ENCODE measurements around the gene SOAT2. TPM values are rescaled to one million over a fixed set of nuclear protein-coding genes. Genes with fewer than 3 reads are reported as not detected.
"Not testable (repeated sequence)": the region's sequence is repeated elsewhere in the genome, so short reads cannot be mapped to it uniquely, and the experiment has no call there.

The SOAT2 gene
- polyA plus RNA-seq, 1 experiment = 0.34 TPM

GRCh38 chr12:53103860-53104305 lies 597 bp downstream of the SOAT2 start:
- TF ChIP-seq CTCF (IDR thresholded peaks at IDR 0.05; ENCODE audit: insufficient read depth, low read depth, low read length) = no peak
- ChIA-PET POLR2A (no interaction called here), CTCF (interaction anchor here (0.8 to 15.7 kb wide), 8 partner anchors 10 to 193 kb away, joined by 3 to 416 read pairs (median 4); no protein-coding TSS in a partner anchor)
- DNase-seq (ENCODE audit: low read depth) = no peak
- H3K36me3 ChIP-seq (ENCODE audit: control insufficient read depth, insufficient read depth, low read length) = peaks cover 8% of the 10 kb centered on the region
- H3K27me3 ChIP-seq (ENCODE audit: control insufficient read depth, insufficient read depth, low read length) = no peaks in the 10 kb centered on the region
- no peak overlapping the region for H3K4me3 ChIP-seq (ENCODE audit: low read depth, low read length)

GRCh38 chr12:53105256-53105655 lies 2.0 kb downstream of the SOAT2 start:
- no peak for TF ChIP-seq CTCF (IDR thresholded peaks at IDR 0.05; ENCODE audit: insufficient read depth, low read depth, low read length)
- H3K27me3 ChIP-seq (ENCODE audit: control insufficient read depth, insufficient read depth, low read length) = no peaks in the 10 kb centered on the region
- ChIA-PET POLR2A (no interaction called here), CTCF (interaction anchor here (1.2 to 15.7 kb wide), 4 partner anchors 11 to 54 kb away, joined by 3 to 416 read pairs (median 4); no protein-coding TSS in a partner anchor)
- H3K4me3 ChIP-seq (ENCODE audit: low read depth, low read length) = no peak overlapping the region
- H3K36me3 ChIP-seq (ENCODE audit: control insufficient read depth, insufficient read depth, low read length) = peaks cover 8% of the 10 kb centered on the region
- DNase-seq (ENCODE audit: low read depth) = no peak

- CTCF ChIA-PET = interaction anchor here (1.7 to 1.8 kb wide), 2 partner anchors 40 to 54 kb away, joined by 3 to 4 read pairs; no protein-coding TSS in a partner anchor
Observed at GRCh38 chr12:53105712-53106439, 2.6 kb downstream of the SOAT2 start.

GRCh38 chr12:53107122-53107521 lies 3.8 kb downstream of the SOAT2 start:
- ChIA-PET CTCF (no interaction called here), POLR2A (no interaction called here)
- TF ChIP-seq CTCF (IDR thresholded peaks at IDR 0.05; ENCODE audit: insufficient read depth, low read depth, low read length) = no peak

More at GRCh38 chr12:53105712-53106439, 2.6 kb downstream of the SOAT2 start:
- Histone ChIP-seq H3K27me3 (ENCODE audit: control insufficient read depth, insufficient read depth, low read length) (no peaks in the 10 kb centered on the region), H3K36me3 (ENCODE audit: control insufficient read depth, insufficient read depth, low read length) (peaks cover 4% of the 10 kb centered on the region), H3K4me3 (ENCODE audit: low read depth, low read length) (no peak overlapping the region)
- DNase-seq (ENCODE audit: low read depth) = no peak
- TF ChIP-seq CTCF (IDR thresholded peaks at IDR 0.05; ENCODE audit: insufficient read depth, low read depth, low read length) = no peak
- POLR2A ChIA-PET = no interaction called here

DNA sequence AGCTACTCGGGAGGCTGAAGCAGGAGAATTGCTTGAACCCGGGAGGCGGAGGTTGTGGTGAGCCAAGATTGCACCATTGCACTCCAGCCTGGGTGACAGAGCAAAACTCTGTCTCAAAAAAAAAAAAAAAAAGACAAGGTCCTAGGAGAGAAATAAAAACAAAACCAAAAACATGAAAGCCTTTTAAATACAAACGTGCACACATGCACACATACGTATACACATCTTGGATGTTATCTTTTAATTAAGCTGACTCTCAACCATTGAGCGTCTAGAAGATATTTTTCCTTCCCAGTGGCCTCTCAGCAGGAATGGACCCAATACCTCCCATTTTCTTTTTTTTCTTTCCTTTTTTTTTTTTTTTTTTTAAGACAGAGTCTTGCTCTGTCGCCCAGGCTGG lies 9.1 kb downstream of the SOAT2 start:
- H3K36me3 ChIP-seq (ENCODE audit: control insufficient read depth, insufficient read depth, low read length); DNase-seq (ENCODE audit: low read depth); H3K4me3 ChIP-seq (ENCODE audit: low read depth, low read length); H3K27me3 ChIP-seq (ENCODE audit: control insufficient read depth, insufficient read depth, low read length); POLR2A ChIA-PET: not testable (repeated sequence)
- CTCF ChIA-PET = interaction anchor here (0.8 to 1.4 kb wide), 2 partner anchors 12 to 14 kb away, joined by 3 to 5 read pairs; no protein-coding TSS in a partner anchor

More at GRCh38 chr12:53107122-53107521, 3.8 kb downstream of the SOAT2 start:
- Histone ChIP-seq H3K36me3 (ENCODE audit: control insufficient read depth, insufficient read depth, low read length) (peaks cover 2% of the 10 kb centered on the region; the same call in 1 of the 2 replicates), H3K4me3 (ENCODE audit: low read depth, low read length) (no peak overlapping the region), H3K27me3 (ENCODE audit: control insufficient read depth, insufficient read depth, low read length) (no peaks in the 10 kb centered on the region)
- no peak for DNase-seq (ENCODE audit: low read depth)
